SH-SY5Y (cell line): ENCODE results near the gene TMPRSS3.

ENCODE experiments used
- GATA2 ChIP-seq: IDR thresholded peaks from 2 replicates; pipeline ENCODE4 v1.6.1; 2011; ENCODE audit warnings: mild to moderate bottlenecking, low read depth, low read length
- GATA3 ChIP-seq: IDR thresholded peaks from 2 replicates; pipeline ENCODE4 v1.6.1; 2011; ENCODE audit warnings: low read depth, mild to moderate bottlenecking, low read length, moderate library complexity

TMPRSS3 gene

GRCh38 chr21:42406866-42407265 lies 11.0 kb upstream of the TMPRSS3 start:
- TF ChIP-seq GATA3 (no peak), GATA2 (no peak)

GRCh38 chr21:42406201-42406621 lies 10.4 kb upstream of the TMPRSS3 start:
- TF ChIP-seq GATA2: no peak
- TF ChIP-seq GATA3: no peak

DNA sequence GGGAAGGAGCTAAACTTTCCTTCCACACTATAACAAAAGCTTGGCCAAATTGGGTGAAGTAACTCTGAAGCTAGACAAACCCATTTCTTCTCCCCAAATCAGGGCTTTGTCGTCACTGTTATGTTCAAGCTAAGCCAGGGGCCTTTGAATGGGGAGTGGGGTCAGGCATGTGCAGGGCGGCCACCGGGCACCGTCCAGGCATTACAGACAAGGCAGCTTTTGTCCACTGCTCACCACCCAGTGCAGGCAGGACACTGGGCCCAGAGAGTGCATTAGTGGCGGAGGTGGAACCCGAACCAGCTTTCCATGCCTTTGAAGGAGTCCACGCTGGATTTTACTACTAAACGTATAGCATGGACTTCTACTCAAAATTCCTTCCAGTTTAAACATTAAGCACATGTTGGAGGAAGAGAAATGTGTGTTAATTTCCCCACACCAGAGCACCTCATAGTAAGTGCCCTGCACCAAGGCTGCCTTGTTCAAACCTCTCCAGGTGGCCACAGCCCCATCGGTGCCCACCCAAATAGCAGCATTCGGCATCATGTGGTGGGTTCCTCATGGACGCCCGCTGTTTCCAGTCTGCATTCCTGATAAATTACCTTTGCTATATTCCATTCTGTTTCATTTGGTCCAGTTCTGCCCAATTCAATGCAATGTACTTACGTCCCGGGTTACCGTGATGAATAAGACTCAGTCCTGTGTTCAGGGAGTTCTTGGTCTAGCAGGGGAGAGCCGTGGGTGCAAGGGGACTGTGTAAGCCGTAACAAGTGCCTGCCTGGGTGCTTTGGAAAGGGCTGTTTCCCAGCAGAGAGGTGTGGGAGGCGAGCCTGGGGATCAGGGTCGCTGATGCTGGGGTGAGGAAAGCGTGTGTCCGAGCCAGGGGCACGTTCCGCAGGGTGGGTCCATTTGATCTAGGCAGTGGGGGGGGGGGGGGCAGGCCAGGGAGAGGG lies 9.5 kb upstream of the TMPRSS3 start:
- no peak for TF ChIP-seq GATA2
- TF ChIP-seq GATA3: no peak

- TF ChIP-seq GATA3 (no peak), GATA2 (no peak)
Observed at GRCh38 chr21:42404539-42404938, 8.7 kb upstream of the TMPRSS3 start.

DNA sequence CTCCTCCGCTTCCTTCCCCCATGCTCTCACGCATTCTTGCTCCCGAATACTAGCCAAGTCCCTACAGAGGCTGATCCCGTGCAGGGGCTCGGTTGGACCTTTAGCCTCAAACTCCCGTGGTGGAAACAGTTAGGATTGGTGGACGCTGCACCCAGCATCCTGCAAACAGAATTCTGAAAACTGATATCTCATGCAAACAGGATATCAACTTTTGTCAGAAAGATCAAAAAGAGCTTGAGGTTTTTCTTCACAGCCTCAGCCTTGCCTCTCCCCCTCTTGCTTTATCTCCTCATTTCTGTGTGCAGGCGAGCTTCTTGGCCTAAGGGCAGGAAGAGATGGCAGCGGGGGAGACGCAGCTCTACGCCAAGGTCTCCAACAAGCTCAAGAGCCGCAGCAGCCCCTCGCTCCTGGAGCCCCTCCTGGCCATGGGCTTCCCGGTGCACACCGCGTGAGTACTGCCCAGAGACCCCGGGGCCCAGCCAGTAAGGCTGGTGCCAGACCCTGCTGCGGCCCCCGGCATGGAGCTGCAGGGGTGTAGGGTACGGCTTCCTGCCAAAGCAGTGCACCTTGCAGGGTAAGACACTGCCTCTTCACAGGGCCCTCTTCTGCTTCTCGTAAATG lies 7.9 kb upstream of the TMPRSS3 start, which contains the start of gene UBASH3A:
Gene UBASH3A, plus strand, starts transcription at position 292 of the 621 bp plus-strand sequence. Its CDS starts 44 bp downstream, at position 336.
- no peak for TF ChIP-seq GATA3
- no peak for TF ChIP-seq GATA2

DNA sequence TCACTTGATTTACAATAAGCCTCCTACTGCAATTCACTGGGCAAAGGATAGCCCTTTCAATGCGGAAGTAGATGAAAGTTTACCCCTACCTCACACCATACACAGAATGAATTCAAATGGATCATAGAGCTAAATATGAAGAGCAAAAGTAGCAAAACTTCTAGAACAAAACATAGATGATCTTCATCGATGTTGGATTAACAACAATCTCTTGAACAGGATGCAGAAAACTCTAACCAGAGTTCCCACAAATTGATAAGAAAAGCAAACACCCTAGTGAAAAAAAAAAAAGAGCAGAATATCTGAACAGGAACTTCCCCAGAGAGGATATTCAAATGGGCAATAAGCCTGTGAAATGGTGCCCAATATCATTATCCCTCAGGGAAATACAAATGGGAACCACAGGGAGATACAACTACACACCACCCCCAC lies 6.0 kb upstream of the TMPRSS3 start:
- TF ChIP-seq GATA3 (no peak), GATA2 (no peak)

- TF ChIP-seq GATA2 (no peak), GATA3 (no peak)
Observed at GRCh38 chr21:42401154-42401553, 5.3 kb upstream of the TMPRSS3 start.

DNA sequence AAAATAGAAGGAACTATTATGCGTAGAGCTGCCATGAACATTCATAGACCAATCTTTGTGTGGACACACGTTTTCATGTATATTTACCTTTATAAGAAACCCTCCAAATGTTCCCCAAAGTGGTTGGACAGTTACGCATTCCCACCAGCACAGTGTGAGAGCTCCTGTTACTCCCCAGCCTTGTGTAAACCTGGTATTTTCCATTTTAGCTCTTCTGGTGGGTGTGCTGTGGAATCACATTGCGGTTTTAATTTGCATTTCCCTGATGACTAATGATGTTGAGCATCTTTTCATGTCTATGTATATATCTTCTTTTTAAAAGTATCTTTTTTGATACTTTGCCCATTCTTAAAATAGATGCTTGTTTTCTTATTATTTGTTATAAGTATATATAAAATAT lies 4.7 kb upstream of the TMPRSS3 start:
- TF ChIP-seq GATA3 (no peak), GATA2 (no peak)

- no peak for TF ChIP-seq GATA3
- no peak for TF ChIP-seq GATA2
Observed at GRCh38 chr21:42398436-42399028, 2.7 kb upstream of the TMPRSS3 start.

DNA sequence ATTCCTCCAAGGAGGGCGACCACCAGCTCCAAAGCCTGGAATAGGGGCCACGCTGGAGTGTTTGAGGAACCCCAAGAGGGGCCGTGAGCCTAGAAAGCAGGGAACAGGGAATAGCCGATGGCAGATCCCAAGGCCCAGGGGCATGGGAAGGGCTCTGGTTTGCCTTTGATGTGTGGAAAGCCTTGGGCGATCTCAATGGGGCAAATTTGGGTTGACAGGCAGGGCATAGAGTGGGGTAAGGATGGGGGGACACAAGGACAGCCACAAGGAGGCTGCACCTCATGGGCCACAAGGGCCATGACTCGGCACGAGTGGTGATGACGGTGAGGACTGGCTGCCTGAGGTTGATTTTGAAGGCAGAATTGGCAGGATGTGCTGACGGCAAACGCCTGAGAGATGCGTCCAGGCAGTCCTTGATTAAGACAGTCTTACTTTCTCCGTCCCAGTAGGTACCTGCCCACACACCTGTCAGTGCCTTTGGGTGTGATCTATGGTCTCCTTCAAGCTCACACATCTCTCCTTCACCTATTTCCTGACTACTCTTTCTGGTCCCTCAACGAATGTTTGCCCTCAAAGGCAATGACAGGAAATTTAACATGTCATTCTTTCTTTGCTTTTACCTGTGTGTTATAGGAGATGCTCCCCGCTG lies 2.0 kb upstream of the TMPRSS3 start:
- no peak for TF ChIP-seq GATA3
- TF ChIP-seq GATA2: no peak

GRCh38 chr21:42396799-42397745 lies 1.2 kb upstream of the TMPRSS3 start:
- TF ChIP-seq GATA3 (no peak), GATA2 (no peak)

DNA sequence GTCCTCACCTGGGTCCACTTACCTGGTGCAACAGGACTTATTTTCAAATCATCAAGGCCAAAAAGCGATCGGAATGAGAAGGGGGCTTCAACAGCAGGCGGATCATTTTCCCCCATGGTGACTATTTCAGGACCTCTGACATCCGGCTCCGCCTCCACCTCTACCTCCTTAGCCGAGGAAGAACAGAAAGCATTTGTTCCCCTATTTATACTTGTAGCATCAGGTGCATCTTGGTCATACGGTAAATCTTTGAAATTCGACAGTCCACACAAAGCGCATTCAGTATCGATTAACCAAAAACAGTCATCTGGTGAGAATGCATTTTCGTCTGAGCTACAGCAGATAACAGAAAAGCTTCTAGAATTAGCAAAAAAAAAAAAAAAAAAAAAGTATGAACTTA lies 550 bp downstream of the TMPRSS3 start:
- TF ChIP-seq GATA3: no peak
- TF ChIP-seq GATA2: no peak

DNA sequence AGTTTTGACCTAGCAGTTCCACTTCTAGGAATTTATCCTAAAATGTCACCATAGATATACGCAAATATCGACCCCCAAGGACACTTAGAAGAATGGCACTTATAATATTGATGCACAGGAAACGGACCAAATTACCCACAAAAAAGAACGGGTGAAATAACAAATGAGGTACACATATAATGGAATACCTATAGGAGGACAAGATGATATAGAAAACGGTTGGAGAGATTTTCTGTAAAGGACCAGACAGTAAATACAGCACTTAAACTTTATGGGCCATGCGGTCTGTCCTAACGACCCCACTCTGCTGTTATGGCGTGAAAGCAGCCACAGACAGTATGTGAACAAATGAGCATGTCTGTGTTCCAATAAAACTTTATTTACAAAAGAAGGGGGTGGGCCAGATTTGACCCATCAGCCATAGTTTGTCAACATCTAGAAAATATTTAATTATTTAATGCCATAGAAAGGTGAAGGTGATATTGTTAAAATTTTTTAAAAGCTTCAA lies 2.4 kb downstream of the TMPRSS3 start:
- no peak for TF ChIP-seq GATA3
